AG08395 (cell line): ENCODE data around the gene TMEM235.

Experiments
- DNase-seq: peaks from one replicate; pipeline ENCODE4 v3.0.0; 2012; ENCODE audit warnings: mixed read lengths, low spot score

Gene TMEM235

DNA sequence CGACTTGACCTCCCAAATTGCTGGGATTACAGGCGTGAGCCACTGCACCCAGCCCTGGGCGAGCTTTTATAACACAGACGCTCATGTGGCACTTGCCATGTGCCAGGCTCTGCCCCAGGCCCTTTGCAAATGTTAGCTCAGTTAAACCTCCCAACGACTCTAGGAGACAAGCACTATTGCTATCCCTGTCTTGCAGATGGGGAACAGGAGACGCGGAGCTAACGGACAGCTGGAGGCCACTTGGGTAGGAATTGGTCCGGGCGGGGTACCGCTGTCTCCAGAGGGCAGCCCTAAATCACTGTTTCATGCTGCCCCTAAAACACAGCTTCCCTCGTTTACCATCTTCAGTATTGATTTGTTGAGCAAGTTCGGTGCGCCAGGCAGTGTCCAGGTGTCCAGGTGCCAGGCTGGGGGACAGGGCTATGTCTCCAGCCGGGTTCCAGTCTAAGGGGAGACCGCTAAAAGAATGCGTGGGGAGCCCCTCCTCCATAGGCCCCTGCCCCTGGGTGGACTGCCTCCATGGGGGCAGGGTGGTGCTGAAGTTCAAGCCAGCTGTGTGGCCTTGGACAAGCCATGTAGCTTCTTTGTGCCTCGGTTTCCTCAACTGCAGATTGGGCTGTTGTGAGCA lies 23.7 kb downstream of the TMEM235 start:
- DNase-seq = no peak

DNA sequence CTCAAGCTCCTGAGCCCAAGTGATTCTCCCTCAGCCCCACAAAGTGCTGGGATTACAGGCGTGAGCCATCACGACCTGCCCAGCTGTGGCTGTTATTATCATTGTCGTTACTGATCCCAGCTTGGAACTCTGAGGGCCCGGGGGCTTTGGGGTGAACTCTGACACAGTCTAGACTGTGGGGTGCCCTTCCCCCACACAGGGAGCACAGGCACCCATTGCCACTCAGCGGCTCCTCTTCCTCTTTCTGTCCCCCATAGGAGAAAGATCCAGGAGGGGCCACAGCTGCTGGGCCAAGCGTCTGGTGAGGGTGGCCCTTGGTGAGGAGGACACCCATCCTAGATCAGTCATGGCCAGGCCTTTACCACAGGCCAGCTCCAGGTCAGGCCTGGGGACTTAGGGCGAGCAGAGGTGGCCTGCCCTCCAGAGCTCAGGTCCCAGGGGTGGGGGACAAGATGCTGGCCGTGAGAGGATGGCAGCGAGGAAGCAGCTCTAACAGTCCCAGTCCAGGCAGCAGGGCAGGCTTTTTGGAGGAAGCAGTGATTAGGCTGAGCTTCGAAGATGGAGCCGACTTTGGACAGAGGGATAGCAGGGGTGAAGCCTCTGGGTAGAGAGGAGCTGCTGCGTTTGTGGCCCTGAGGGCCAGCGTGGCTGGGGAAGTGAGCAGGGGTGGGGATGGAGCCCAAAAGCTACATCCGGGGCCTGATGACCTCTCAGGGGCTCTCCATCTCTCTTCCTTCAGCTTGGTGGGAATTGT lies 24.7 kb downstream of the TMEM235 start:
- no peak for DNase-seq

DNA sequence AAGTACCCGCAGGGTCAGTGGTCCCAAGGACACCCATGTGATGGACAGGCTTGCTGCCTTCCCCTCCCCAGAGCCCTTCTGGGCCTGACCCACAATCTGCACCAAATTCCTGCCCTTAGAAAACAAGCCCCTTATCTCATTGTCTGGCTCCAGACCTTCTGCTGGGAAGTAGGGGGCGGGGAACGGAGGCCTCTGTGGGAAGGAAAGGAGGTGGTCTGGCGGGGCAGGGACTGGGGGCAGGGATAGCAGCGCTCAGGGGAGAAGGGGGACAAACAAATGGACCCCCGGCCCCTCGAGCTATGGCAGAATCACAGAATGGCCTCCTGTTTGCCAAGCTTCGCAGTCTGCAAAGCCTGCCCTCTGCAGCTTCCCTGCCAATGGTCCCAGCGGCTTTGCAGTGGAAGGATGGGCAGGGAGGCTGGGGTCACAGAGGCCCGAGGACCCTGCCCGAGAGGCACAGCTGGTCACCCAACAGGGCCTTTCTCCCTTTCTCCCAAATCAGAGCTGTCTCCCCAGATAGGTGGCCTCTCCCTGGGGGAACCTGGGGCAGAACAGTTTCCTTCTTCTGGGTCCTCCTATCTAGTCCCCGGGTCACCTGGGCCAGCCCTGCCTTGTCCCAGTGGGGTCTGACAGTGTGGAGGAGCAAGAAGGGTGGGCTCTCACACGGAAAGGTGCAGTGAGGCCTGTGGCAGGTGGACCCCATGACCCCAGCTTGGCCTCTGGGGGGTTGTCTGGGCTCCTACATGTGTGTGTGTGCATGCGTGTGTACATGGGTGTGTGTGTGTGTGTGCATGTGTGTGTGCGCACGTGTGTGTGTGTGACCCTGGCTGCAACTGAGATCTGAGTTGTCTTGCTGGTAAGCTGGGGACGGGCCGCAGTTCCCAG lies 25.5 kb downstream of the TMEM235 start:
- DNase-seq = no peak

DNA sequence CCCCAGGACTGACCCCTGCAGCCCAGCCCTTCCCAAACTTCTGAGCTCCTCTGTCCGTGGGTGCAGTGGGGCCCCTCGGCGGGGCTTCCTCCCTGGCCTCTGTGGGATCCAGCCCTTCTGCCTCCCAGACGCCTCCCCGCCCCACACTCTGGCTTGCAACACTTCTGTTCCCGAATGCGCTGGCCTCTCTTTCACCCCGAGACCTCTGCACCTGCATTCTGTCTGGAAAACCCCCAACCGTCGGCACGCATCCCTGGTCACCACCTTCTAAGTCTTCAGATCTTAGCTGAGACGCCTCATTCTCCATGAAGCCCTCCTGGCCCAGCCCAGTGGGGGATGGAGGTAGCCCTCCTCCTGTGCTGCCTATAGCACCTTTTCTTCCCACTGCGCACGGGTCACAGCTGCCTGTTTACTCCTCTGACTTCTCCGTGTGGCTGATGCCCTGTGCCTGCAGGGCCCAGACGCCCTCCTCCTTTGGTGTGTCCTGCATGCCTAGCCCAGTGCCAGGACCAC lies 26.4 kb downstream of the TMEM235 start:
- DNase-seq = no peak

DNA sequence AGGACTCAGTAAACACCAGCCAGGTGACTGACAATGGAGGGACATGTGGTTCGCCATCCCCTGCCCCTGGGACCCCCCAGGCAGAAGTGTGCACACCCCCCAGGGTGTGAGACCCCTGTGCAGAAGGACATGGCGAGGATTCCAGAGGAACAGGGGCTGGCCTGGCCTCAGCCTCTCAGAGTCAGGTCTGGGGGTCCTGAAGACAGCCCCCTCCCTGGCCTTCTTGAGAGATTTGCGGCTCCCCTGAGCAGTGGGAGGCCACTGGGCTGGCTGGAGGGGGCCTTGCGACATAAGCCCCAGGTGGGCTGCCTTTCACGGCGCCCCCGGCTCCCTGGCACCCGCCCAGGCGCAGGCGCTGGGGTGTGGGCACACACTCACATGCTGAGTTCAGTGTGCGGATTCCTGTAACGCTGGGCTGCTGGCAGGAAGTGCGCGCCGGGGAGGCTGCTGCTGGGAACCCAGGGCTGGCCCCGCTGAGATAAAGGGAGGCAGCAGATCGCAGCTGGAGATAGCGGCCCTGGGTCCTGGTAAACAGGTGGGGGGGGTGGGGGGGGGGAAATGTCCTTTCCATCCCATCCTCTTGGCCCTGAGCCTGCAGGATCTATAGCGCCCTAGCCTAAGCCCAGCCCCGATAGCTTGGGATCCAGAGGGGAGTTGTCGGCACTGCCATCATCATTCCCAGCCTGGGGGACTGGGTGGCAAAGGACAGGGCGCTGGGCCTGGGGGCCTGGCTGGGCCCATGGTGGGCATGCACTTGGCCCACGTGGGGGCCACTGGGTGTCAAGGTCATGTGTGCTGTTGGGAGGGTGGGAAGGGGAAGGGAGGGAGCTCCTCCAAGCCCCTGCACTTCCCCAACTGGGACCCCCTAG lies 27.1 kb downstream of the TMEM235 start:
- DNase-seq = no peak

DNA sequence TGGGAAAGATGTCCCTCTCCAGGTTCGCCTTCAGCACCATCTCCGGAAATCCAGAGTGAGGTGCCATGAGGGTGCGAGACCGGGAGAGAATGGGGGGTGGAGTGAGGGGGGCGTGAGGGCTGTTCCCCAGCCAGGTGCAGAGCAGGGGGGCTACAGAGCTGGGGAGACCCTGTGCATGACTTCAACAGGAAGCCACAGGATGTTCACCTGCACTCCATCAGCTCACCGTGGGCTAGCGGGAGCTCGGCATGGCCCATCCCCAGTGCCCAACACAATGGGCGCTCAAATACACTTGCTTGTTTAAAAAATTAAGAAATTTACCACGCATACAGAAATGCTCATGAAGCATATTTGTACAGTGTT lies 27.7 kb downstream of the TMEM235 start:
- no peak for DNase-seq

DNA sequence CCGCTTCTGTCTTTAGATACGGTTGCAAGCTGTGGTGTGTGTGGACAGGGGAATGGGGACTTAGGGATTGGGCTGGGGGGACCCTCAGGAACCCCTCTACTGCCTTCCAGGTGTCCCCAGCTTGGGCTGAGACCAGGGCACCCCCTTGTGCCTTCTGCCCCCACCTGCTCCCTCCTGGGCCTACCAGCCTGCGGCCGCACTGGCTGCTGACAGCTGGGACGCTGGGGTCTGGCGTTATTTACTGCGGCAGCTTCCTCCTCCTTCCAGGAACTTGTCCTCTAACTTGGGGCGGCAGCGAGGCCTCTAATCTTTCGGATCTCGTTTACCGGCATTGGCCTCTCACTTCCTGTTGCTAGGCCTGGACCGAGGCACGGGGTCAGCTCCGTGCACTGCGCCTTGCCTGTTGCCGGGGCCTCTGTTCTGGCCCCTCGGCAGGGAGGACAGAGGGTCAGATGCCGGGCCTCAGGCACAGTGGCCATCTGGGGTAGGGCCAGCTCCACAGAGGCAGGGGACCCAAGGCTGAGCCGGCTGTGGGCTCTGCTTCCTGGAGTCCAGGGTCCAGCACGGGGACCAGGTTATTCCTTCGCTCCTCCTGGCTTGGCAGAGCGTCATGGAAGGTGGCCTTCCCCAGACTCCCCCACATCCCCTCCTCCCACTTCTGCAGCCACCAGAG lies 31.8 kb downstream of the TMEM235 start:
- DNase-seq = no peak

DNA sequence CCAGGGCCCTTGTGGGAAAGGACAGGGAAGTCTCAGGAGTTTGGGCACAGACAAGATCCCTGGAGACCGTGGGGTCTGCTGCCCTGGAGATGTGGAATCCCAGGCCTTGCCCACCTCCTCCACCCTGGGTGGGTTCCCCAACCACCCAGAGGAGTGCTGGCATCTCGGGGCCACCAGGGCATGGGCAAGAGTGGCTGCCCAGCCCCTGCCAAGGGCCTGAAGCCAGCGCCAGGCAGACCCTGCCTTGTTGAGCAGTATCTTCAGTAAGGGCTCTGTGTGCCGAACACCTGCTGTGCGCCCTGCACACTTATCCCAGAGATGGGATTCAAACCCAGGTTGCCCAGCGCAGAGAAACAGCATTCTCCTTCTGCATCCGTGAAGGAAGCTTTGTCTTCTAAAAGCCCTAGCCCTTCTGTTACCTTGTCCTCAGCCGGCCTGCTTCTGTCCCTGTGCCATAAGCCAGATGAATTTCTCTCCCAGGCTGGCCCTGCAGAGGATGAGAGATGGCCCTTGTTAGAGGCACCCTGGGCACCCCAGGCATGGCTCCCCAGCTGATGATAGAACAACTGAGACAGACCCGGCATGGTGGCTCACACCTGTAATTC lies 32.4 kb downstream of the TMEM235 start:
- no peak for DNase-seq

DNA sequence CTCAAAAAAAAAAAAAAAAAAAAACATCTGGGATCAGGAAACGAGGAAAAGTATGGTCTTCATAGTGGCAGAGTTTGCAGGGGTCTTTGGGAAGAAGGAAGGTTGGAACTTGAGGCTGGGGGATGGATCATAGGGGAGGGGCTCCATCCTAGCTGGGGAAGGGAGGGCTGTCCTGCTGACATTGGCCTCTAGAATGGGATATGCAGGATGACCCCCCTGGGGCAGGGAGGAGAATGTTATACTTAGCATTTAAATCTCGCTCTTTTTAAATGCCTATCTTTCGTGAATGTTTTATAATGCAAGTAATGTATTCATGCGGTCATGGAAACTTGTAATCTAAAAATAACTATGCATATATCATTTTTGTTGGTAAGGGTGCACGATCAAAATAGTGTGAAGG lies 33.2 kb downstream of the TMEM235 start:
- DNase-seq = no peak

DNA sequence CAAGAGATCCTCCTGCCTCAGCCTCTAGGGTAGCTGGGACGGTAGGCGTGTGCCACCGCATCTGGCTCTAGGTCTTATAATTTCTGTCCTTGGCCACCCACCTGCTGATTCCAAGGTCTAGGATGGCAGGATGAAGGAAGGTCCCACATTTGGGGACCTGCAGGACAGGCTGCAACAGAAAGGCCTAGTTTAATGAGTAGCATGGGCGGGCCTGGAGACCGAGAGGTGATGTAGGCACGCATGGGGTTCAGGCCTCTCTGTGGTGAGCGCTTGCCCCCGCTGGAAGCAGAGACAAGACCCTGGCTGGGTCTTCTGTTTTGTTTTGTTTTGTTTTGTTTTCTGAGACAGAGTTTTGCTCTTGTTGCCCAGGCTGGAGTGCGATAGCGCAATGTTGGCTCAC lies 33.7 kb downstream of the TMEM235 start:
- DNase-seq = no peak

DNA sequence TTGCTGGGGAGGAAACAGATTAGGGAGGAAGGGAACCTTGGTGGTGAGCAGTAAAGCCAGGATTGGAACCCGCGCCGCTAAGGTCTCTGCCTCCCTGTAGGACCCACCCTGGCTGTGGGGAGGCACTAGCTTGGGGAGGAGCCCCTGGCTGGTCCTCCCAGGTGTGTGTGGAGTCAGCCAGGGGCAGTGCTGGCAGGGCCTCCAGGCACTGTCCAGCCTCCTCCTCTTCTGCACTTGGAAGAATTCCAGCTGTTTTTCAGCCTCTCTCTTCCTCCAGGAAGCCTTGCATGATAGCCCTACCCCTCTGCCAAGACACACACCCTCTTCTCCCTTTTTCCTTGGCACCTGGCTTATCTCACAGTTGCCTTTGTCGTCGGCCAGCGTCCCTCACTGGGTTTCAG lies 34.8 kb downstream of the TMEM235 start:
- no peak for DNase-seq

DNA sequence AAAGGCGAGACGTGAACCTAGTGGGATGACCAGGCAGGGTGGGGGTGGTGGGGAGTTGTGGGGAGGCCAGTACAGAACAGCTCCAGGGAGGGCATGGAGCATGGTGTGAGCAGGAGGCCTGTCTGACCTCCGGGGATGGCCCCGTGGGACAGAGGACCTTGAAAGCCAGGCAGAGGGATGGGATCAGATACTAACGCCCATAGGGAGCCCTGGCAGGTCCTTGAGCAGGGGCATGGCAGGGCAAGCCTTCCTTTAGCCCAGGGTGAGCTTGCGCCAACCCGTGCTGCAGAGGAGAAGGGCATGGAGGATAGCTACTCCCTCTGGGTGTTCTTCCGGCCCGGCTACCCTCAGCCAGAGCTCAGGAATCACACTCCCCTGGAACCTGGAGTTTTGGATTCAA lies 35.3 kb downstream of the TMEM235 start:
- DNase-seq = no peak

DNA sequence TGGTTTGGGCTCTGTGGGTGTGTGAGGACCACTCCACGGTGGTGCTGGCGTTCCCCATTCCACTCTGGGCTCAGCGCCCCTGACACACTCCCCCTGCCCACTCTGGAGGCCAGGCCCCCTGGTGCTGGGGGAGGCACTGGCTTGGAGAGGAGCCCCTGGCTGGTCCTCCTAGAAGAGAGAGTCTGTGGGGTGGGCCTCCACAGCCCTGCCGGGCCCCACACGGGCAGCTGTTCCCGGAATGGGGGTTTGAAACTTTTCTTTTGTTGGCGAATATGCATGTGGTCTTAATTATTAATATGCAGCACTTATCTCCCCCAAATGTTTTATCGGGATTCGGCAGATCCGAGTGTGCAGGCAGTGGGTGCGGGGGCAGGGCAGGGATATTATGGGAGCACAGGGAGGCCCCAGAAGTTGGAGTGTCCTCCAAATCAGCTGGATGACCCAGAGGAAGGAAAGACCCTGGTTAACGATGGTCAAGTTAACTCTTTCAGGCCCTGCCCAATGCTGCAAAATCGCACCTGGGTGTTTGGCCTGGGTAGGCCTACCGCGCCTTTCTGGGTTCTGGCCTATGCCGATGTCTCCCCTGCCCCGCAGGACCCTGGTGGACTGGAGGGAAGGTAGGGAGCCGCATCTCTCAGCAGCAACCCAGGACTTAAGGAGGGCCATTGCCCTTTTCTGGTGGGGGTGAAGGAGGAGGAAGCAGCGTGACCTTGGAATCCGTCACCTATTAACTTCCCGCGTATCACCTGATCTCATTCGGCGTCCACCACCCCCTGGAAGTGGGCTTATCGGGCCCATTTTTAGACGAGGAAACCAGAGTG lies 36.0 kb downstream of the TMEM235 start:
- DNase-seq = no peak

DNA sequence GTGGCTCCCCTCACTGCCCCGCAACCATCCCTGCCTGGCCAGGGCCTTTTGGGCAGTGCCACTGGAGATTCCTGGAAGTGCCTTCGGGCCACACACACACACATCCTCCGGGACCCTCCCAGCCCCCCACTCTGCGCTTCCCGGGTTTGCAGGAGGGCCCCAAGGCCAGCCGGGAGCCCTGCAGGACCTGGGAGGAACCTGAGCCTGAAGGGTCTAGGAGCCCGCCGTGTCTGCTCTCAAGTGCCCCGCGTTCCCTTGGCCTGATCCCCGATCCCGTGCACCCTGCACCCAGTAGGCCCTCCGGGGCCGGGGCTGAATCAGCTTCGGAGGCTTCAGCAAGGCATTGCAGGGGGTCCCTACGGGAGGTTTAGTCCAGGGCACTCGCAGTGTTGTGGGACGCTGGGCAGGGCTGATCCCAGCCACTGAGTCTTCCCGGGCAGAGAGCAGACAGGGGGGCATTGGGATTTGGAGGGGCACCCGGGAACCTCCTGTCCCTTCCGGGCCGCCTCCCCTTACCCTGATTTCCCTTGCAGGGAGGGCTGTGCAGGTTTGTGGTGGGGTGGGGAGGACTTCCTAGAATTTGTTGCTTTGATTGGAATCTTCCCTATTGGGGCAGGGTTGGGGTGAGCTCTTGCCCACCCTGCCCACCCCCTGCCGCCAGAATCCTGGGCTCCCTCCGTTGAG lies 36.9 kb downstream of the TMEM235 start:
- no peak for DNase-seq

DNA sequence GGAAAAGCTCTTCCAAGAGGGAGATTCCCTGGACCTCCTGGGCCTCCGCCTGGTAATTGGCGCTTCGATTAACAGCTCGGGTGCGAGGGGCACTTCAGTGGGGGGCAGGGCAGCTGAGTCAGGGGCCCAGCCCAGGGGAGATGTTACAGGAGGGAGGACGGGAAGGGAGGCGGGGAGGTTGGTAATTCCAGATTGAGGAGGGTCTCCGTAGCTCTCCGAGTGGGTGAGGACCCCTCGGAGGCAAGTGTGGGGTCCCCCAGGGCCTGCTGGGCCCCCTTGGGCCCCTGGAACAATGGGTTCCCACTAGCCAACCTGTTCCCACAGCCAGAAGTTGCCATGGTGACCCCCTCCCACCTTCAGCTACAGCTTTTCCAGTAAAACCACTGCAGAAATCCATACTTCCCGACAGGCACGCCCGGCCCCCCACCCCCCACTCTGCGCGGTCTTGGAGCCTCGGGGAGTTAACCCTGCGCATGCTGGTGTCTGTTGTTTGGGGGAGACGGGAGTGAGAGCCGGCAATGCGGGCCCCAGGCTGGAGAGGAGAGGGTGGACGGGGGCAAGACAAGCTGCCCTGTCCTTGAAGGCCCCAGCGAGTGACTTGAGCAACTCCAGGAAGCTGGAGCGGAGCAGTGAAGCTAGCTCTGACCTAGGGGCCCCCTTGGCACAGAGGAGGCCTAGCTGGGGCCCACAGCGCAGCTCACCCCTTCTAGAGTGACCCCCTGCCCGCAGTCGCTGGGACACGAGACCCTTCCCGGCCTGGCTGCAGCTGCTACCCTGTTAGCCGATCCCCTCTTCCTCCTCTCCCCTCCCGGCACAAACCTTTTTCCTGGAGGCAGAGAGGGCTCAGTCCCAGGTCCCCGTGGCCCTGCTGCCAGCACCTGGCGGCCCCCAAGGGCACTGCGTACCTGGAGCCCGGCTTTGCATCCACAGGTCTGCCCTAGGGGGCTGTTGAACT lies 37.8 kb downstream of the TMEM235 start:
- no peak for DNase-seq

DNA sequence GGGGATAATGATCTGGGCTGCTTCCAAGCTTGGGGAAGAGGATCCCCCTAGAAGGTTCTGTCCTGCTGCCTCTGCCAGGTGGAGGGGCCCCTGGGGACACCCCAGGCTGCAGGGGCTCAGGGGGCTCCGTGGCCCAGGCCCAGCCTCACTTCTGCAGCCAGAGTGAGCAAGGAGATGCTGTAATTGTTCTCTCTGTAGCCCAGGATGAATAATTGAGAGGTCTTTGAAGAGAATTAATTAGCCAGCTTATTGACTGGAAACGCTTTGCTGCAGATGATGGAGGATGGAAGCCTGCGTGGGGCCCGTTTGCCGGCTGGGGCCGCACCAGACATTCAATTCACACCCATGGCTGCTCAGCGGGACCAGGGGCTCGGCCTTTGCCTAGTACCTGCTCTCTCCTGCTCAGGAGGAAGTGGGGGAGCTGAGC lies 38.5 kb downstream of the TMEM235 start:
- DNase-seq = no peak

DNA sequence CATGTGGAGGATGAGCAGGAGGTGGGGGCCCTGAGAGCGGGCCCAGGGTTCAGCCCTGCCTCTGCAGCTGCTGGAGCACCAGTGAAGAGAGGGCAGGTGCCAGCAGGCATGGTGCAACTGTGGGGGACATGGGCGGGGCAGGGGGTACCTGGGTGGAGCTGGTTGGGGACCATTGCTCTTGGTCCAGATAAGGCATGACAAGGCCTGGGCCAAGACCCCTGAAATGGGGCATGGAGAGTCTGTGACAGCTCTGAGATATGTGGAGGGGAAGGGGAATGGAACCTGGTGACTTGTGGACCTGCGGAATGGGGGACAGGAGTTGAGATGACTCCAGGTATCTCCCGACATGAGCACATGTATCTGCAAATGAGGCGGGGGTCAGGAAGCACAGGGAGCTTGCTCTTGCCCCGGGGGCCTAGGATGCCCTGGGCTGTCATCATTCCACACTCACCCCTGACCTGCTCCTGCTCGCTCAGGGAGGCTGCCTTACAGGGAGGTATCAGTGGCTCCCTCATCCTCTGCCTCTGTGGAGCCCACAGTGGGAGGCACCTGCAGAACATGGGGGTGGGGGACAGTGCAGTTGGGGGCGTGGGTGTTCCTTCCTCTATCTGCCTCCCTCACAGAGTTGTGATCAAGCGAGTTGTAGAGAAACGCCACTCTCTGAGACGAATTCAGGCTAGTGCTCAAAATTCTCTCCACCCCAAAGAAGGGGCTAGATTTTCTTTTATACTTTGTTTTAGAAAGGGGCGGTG lies 40.2 kb downstream of the TMEM235 start:
- DNase-seq = no peak
